ENCODE measurements around the gene ZNRF1.
"Not testable (repeated sequence)": the region's sequence is repeated elsewhere in the genome, so short reads cannot be mapped to it uniquely, and the experiment has no call there.

ZNRF1 gene

DNA sequence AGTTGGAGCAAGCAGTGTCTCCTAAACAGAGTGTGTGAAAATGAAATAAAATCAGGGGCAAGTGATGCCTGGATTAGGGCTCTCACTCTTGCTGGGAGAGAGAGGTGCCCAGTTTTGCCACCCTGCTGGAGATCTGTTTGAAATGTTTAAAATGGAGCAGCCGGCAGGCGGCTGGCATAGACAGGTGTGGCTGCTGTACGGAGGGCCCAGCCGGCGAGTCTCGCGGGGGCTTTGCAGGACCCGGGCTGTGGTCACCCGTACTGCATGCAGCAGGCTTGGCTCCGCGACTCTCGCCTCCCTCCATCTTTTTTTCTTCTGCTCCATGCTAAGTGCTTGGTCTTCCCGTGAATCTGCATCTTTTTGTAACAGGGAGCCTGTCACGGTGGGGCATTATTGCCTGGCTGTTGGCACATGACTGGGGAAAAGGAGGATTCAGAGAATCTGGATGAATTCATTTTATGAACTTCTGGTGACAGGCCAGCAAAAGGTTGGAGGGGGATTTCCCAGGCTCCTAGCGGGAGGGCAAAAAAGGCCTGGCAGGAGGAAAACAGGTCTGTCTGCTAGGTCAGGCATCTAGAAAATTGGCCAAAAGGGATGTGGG lies 1.8 kb downstream of the ZNRF1 start:
- DNase-seq: peak in 16 of 56 donors; percentile 8 to 48 (median 32)

GRCh38 chr16:75002474-75002873 lies 3.6 kb downstream of the ZNRF1 start:
- no peak for DNase-seq

DNA sequence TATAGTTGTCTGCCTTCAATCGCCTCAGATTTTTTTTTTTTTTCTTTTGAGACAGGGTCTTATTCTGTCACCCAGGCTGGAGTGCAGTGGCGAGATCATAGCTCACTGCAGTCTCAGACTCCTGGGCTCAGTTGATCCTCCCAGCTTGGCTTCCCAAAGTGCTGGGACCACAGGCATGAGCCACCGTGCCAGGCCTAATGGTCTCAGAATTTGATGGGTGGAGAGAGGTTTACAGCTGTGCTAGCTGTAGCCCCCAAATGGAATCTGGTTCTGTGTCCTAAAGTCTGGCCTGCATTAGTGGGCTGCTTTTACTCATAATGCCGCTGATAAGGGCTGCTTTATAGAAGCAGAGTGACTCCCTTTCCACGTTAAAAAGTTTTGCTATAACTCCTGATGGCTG lies 5.1 kb downstream of the ZNRF1 start:
- DNase-seq: no peak

DNA sequence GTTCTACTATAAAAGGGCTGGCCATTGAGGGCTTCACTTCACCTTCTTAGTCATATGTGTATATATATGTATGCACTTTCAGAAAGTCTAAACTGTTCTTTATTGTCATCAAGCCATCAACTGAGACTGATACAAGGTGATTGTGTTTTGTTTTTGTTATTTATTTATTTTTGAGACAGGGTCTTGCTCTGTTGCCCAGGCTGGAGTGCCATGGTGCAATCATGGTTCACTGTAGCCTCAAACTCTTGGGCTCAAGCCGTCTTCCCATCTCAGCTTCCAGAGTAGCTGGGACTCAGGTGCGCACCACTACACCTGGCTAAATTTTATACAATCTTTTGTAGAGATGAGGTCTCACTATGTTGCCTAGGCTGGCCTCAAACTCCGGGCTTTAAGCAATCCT lies 5.6 kb downstream of the ZNRF1 start:
- DNase-seq: no peak

DNA sequence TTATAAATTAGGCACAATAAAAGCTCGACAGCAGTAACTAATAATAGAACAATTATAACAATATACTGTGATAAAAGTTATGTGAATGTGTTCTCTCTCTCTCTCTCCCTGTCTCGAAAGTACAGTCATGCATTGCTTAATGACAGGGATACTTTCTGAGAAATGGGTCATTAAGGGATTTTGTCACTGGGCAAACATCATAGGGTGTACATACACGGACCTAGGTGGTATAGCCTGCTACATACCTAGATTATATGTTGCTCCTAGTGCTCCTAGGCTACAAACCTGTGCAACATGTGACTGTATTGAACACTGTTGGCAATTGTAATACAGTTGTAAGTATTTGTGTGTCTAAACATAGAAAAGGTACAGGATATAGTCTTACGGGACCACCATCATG lies 6.9 kb downstream of the ZNRF1 start:
- no peak for DNase-seq

DNA sequence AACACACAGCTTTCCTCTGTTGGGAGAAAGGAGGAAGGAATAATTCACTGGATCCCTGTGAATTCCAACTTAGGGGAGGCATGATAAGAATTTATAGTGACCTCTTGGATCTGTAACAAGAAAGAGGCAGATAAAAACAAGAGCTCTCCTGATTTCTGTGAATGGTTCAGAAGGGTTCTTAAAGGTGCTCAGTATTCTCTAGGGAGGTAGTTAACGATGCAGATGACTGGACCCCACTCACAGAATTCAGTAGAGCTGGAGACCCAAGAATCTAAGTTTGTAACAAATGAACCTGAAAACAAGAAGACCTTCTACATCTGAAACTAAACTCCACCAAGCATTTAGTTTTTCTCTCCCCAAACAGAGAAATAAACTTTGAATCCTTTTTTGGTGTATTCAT lies 8.6 kb downstream of the ZNRF1 start:
- DNase-seq: no peak

- DNase-seq: no peak
Measured at GRCh38 chr16:75010427-75010826, 11.6 kb downstream of the ZNRF1 start.

DNA sequence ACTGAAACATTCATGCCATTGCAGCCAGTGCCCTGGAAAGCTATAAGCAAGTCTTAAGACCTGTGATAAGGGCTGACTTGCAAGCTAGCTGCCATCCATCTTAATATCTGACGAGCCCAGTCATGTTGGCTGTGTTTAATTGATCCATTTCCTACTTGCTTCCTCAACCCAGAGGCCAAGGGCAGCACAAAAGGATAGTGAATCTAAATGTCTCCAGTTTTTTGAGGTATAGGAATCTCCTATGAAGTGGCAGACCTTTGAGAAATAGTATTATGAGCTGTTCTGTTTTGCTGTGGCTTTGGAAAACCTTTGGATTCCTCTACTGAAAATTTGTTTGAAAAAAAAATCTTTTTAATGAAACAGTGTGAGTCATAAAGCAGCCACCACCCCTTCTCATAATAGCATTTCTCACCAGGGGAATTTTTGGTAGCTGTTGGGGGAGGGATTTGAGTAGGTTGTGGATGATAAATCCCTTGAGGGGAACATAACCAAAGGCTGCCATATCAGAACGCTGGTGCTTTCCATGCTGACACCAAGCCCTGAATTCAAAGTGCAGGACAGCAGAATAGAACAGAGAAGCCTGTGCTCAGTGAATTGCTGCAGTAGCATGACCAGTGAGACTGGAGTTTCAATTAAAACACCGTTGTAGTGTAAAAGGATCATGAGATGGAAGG lies 12.9 kb downstream of the ZNRF1 start:
- DNase-seq: peak in 10 of 56 donors; percentile 6 to 20 (median 8)

DNA sequence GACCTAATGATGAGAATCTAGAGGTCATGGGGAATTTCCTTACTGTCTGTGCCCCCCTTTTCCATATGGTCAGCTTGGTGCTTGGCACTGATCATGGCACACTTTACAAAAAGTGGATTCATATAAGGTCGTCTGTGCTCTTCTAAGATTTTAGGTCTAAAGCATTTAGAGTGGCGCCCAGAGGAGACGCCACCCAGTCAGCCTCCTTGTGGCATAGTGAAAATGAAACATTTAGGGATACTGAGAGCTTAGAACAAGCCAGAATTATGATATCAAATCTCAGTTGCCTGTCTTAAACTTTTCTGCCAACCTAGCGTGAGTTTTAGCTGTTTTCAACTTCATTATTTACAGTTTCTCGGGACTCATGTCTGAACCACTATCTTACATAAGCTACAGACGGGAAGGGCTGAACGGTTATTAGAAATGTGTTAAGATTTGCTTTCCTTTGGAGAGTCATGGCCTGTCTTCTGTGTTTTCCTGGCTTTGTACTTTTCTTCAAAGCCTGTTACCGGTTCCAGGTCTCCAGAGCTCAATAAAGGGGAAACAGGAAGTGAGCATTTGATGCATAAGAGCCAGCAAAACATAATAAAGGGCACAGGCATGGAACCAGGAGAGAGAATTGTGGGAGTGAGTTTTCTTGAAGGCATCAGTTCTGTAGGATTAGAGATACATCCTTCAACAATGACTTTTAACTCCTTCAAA lies 13.7 kb downstream of the ZNRF1 start:
- no peak for DNase-seq

DNA sequence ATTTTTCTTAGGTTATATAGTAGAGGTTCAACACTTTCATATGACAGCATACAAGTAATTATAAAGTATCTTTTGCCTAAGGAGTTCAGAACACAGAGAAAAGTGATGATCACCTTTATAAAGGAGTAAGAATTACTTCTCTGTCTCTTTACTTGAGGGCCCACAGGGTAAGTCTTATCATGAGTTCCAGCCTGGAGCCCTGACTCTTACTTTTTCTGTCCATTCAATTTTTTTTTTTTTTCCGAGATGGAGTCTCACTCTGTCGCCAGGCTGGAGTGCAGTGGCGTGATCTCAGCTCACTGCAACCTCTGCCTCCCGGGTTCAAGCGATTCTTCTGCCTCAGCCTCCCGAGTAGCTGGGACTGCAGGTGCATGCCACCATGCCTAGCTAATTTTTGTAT lies 14.3 kb downstream of the ZNRF1 start:
- not testable (repeated sequence) for DNase-seq

DNA sequence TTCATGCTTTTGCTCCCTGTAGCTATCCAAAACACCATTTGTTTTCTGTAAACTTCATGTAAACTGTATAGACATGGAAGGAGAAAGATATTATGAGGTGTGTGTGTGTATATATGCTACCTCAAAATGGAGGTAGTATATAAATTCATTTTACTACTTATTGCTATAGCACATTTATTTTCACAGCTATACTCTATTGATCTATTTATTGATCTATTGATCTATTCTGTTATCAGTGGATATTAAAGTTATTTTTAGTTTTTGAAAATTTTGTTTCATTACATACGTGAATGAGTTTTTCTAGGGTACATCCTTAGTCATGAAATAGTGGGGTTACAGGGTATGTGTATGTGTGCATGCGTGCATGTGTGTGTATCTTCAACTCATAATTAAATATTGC lies 15.5 kb downstream of the ZNRF1 start:
- DNase-seq: no peak

DNA sequence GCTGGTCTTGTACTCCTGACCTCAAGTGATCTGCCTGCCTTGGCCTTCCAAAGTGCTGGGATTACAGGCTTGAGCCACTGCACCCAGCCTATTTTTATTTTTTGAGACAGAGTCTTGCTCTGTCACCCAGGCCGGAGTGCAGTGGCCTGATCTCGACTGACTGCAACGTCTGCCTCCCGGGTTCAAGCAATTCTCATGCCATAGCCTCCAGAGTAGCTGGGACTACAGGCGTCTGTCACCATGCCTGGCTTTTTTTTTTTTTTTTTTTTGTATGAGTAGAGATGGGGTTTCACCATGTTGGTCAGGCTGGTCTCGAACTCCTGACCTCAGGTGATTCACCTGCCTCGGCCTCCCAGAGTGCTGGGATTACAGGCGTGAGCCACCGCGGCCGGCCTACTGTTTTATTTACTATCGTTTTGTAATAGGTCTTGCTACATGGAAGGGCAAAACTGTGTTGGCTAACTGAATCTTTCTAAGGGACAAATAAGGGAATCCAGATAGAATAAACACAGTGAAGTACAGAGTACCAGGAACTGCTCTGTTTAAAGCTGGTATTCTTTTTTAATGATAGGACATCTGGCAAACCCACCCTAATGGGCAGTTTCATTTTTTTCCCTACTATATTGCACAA lies 17.7 kb downstream of the ZNRF1 start:
- DNase-seq: not testable (repeated sequence)

DNA sequence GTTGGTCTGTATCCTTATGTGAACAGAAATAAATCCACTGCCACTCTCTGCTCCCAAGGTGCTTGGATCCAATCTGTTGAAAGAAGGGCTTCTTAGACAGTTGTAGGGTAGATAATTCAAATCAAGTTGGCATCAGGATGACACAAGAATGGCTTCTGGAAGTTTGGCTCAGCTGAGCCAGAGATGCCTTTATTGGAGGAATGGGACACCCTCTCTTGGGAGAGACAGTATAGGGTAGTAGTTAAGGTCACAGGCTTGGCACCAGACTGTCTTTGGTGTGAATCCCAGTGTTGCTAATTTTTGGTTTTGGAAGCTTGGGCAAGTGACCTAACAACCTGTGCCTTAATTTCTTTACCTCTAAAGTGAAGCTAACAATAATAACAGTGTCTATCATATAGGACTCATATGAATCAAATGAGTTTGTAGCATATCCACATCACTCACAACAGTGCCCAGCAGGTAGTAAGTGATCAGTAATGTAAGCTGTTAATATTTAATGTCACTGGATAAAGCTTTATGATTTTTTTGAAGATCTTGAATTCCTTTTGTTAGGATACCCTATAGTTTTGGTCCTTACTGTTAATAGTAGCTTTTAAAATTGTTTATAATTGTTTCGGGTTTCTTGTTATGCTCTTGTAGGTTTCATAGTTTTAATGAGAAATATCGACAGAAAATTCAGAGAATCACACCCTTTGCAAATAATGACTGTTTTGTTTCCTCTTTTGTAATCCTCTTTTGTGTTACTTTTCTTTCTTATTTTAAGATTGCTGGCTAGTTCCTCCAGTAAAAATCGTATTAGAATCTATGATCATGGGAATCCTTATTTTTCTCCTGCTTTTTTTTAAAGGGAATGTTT lies 19.1 kb downstream of the ZNRF1 start:
- no peak for DNase-seq

- no peak for DNase-seq
Measured at GRCh38 chr16:75019007-75019406, 20.2 kb downstream of the ZNRF1 start.

DNA sequence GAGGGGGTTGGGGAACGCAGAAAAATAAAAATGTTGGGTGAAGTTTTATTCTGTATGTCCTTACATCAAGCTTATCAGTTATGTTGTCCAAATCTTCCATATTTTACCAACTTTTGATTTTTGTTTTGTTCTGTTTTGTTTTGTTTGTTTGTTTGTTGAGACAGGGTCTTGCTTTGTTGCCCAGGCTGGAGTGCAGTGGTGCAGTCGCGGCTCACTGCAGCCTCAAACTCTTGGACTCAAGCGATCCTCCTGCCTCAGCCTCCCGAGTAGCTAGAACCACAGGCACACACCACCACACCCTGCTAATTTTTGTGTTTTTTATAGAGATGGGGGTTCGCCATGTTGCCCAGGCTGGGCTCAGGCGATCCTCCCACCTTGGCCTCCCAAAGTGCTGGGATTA lies 20.8 kb downstream of the ZNRF1 start:
- no peak for DNase-seq

GRCh38 chr16:75021410-75021809 lies 22.6 kb downstream of the ZNRF1 start:
- no peak for DNase-seq

DNA sequence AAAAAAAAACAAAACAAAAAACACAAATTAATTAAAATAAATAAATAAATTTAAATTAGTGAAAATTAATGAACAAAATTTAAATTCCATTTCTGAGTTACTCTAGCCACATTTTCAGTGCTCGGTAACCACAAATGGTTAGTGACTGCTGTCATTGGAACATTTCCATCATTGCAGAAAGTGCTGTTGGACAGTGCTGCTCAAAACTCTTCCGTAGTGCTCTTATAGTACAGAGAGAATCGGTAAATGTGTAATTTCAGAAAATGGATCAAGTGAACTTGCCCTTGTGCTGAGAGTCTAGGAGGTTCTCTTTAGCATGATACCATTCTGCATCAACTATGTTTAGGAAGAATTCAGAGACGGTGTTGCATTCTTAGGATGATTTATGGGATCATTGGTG lies 23.7 kb downstream of the ZNRF1 start:
- no peak for DNase-seq

DNA sequence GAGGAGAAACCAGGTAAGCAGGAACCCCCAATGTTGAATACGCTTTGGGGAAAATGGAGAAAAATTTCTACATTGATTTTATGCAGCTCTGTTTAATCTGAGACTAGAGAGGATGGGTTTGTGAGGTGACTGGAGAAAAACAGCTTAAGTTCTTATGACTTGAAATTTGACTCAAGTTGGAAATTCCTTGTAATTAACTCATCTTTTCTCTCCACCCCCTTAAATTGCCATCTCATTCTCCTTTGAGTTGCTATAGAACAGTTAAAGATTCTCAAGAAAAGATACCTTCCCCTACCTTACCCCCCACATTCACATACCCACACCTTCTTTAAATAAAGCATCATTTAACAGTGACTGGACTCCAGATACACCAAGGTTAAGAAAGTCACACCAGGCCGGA lies 24.2 kb downstream of the ZNRF1 start:
- no peak for DNase-seq

GRCh38 chr16:75024182-75024581 lies 25.4 kb downstream of the ZNRF1 start:
- DNase-seq: no peak

DNA sequence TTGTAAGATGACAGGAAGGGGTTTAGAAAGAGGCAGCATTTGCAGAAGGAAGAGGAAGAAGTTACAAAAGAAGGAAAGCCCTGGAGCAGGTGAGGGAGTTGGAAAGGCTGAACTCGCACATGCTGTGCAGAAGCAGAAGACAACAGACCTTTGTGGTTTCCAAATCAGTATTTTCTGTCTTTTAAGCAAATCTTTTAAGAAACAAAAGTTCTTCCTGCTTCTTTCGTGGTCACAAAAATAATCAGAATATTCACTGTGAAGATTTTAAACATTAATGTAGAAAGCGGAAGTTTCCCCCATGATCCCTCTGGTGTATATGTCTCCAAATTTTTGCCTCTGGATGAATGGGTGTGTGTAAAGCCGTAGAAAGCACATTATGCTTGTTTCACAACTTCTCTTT lies 25.8 kb downstream of the ZNRF1 start:
- no peak for DNase-seq

DNA sequence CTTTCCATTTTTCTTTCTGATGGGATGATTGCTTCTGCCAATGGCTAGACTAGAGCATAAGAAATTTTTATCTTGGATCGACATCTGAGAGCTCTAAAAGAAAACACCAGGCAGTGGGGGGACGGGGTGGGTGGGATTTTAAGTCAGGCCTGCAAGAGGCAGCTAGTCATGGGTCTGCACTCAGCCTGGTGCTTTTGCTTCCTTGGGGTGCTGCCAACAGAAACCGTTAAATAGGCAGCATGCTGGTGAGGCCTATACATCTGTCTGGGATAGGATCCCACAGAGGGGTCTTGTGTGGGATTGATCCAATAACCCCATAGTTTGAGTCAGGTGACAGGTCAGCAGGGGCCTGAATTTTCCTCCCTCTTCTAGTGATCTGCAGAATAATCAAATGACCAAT lies 26.9 kb downstream of the ZNRF1 start:
- no peak for DNase-seq
